Tibial nerve (tissue), 3 donors: ENCODE measurements around the gene UGGT2.

Experiments
- CTCF ChIP-seq, 5 experiments: fragments of 200-600 bp in 3 of 5; fragments of 450-650 bp in 2 of 5; sonication (generic) in 3 of 5; IDR thresholded peaks; one replicate each; pipeline ENCODE4 v1.5.1; 2016 to 2019; ENCODE audit warnings: antibody characterized with exemption in 5 of 5, mild to moderate bottlenecking in 3 of 5, moderate library complexity in 2 of 5
- POLR2A ChIP-seq, 2 donors: fragments of 450-650 bp; IDR thresholded peaks; one replicate each; pipeline ENCODE4 v1.6.1; 2017; ENCODE audit warnings: antibody characterized with exemption in 2 of 2, mild to moderate bottlenecking in 2 of 2, moderate library complexity in 2 of 2

GRCh38 chr13:95834134-95834765 lies 219.0 kb downstream of the UGGT2 start:
- peak; percentile 77 to 87 (median 83) for TF ChIP-seq CTCF (IDR thresholded peaks at IDR 0.05)
- TF ChIP-seq POLR2A (IDR thresholded peaks at IDR 0.05), result no peak
